ENCODE data around the gene LRP1B. TPM values are rescaled to one million over a fixed set of nuclear protein-coding genes. Genes with fewer than 3 reads are reported as not detected.

LRP1B gene
- polyA plus RNA-seq, 1 donor, result 3.7 TPM

DNA sequence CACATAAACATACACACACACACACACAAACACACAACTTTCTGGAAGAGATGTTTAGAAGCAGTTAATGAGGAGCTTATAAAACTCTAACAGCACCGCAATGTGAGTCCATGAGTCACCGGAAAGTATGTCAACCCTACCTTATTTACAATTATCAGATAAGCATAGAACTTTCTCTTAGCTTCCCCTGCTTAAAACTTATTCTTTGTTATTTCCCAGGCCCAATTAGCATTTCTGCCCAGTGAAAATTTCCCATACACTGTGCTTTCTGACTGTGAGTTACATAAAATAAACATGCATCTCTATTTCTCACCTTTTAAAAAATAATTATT lies 737.6 kb downstream of the LRP1B start:
- DNase-seq, result no peak

GRCh38 chr2:141392517-141393213 lies 738.2 kb downstream of the LRP1B start:
- DNase-seq, result no peak

GRCh38 chr2:141386168-141386567 lies 744.6 kb downstream of the LRP1B start:
- no peak for DNase-seq

DNA sequence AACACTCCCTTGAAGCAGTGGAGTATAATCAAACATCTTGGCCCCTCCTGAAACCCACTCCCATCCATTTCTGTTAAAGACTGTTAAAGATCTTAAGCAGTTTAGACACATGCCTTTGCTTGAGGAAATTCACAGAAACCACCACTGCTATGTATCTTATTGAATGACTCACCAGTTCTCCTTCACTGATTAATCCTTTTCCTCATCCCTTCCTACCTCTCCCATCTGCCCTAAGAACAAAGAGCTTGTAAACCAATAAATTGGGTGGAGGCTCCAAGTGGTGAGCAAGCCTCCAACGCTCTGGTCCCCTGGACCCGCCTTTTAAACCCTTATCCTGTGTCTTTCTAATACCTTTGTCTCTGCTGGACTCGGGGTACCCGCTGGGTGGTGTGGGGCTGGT lies 746.1 kb downstream of the LRP1B start:
- no peak for DNase-seq

- no peak for DNase-seq
These were observed 748.9 kb downstream of the LRP1B start for GRCh38 chr2:141381946-141382345.

DNA sequence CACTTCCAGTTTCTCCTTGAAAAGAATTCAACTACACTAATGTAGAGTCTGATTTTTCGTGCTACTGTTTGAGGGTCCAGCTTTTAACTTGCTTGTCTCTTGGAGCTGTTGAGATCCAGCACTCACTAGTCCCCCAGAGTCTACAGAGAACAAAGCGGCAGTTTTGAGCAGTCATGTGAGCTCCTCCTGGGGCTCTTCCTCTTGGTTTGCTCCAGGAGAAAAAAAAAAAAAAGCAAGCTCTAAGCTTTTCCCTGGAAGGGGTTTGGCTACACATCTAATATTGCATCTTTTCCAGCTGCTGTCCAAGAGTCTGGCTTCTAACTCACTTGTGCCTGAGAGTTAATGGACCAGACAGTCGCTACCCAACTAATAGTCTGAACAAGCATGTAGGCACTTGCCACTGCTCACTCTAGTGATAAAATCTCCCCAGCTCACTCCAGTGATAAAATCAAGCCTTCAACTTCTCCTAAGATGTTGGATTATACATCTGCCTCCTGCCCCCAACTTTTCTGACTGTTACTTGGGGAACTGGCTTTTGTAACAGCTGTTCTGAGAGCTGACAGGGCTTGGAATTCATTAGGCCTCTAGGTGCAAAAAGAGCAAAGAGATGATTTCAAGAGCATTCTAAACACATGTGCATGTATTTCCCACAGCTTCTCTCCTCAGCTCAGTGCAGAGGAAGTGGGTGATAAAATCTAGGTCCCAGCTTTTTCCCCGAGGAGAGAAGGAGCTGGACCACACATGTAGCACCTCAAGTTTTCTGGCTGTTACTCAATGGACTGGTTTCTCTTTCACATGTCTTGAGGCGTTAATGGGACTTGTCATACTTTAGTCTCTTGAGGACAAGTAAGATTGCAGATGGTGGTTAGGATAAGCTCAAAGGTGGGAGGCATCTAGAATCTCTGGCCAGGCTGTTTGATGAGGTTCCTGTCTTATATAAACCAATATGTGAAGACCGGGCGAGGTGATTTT lies 750.5 kb downstream of the LRP1B start:
- no peak for DNase-seq

- no peak for DNase-seq
These were observed 766.0 kb downstream of the LRP1B start for GRCh38 chr2:141364821-141365220.

DNA sequence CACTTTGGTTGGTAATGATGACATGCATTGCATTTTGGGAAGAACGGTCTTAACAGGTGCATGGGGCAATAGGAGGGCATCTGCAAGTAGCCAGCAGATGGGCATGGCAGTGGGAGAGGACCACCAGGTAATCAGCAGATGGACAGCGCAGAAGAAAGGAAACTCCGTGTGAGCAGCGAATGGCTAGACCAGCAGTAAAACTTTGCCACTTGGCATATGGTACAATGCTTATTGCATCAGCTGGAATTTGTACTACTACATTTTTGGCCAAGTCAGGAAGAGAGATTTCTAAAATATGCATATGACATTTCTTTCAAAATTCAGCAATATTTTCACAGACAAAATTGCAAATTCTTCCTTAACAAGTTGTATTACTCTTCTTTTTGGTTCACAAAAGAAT lies 768.5 kb downstream of the LRP1B start:
- DNase-seq, result no peak

- DNase-seq, result no peak
These were observed 782.3 kb downstream of the LRP1B start for GRCh38 chr2:141348481-141348880.

- peak; percentile 10 for DNase-seq
These were observed 789.4 kb downstream of the LRP1B start for GRCh38 chr2:141341444-141341843.

DNA sequence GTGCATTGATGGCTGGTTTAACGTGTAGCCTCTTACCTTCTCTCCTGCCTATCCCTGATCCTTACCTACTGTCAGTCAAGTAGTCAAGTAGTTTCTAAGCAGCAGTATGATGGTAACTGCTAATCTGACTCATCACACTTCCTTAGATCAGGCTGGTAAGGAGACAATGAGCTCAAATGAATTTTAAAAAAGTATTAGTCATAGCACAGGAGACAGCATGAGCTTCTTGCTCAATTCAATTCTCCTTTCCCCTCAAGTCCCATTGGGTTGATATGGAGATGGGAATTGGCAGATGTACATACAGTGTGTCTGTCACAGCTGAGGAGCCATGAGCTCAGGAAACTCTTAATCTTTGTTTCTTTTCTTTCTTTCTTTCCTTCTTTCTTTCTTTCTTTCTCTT lies 799.7 kb downstream of the LRP1B start:
- DNase-seq, result no peak

DNA sequence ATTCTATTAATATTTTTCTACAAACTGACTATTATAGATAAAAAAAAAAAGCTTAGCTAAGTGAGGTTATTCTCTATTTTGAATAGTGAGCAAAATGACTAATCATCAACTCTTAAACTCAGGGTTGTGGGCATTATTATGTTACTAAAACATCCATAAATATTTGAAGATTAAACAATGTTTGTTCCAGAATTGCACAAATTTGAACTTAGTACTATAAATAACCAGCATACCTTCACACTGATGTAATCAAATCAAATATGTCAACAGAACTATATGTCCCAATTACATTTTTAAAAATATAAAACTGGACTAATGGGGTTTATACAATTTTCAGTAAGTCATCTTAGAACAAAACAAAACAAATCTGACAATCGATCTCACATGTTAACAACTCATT lies 800.9 kb downstream of the LRP1B start:
- DNase-seq, result no peak

- no peak for DNase-seq
These were observed 807.2 kb downstream of the LRP1B start for GRCh38 chr2:141323571-141323970.

- no peak for DNase-seq
These were observed 812.8 kb downstream of the LRP1B start for GRCh38 chr2:141317986-141318385.

- no peak for DNase-seq
These were observed 814.2 kb downstream of the LRP1B start for GRCh38 chr2:141316606-141317005.

DNA sequence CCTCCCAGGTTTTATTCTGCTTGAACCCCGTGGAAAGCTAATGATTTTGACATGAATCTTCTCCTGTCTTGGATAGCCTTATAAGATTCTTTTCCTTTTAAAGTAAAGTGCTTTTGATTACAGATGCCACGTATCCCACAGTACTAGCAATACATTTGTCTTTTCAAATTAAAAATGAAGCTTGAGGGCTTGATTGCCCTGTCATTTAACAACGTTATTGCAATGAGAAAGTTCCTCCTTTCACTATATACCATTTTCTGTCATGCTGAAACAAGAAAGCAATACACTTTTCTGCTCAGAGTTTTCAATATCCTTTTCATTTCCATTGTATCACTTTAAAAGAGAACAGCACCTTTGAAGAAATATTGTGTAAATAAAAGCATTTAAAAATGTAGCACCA lies 814.7 kb downstream of the LRP1B start:
- DNase-seq, result no peak

GRCh38 chr2:141313972-141314371 lies 816.8 kb downstream of the LRP1B start:
- DNase-seq, result no peak

DNA sequence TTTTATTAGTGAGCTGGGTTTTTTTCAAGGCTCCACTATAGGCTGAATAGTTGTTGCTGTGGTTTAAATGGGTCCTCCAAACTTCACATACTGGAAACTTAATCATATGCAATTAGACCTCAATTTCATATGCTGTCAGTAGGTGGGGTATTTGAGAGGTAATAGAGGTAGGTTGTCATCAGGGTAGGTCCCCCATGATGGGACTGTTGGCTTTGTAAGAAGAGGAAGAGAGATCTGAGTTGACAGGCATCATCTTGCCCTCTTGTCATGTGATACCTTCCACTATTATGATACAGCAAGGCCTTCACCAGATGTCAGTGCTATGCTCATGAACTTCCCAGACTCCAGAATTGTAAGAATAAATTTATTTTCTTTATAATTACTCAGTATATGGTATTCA lies 819.4 kb downstream of the LRP1B start:
- no peak for DNase-seq

DNA sequence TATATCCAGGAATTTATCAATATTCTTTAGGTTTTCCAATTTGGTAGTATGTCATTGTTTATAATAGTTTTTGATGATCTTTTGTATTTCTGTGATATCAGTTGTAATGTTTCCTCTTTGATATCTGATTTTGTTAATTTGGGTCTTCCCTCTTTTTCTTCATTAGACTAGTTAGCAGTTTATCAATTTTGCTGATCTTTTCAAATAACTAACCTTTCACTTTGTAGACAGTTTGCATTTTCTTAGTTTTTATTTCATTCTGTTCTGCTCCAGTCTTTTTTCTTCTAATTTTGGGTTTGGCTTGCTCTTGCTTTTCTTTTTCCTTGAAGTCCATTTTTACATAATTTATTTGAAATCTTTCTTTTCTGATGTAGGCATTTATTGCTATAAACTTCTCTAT lies 824.4 kb downstream of the LRP1B start:
- DNase-seq, result no peak

GRCh38 chr2:141301551-141301950 lies 829.3 kb downstream of the LRP1B start:
- DNase-seq, result no peak

GRCh38 chr2:141280037-141280436 lies 850.8 kb downstream of the LRP1B start:
- no peak for DNase-seq

GRCh38 chr2:141271346-141271745 lies 859.5 kb downstream of the LRP1B start:
- no peak for DNase-seq

GRCh38 chr2:141264848-141265247 lies 866.0 kb downstream of the LRP1B start:
- DNase-seq, result no peak

GRCh38 chr2:141260911-141261310 lies 869.9 kb downstream of the LRP1B start:
- no peak for DNase-seq

All from hindlimb muscle (tissue), 1 donor.